Ascending aorta (tissue), 2 donors: Measurements from ENCODE around the gene UBE4B. TPM values are rescaled to one million over a fixed set of nuclear protein-coding genes. Genes with fewer than 3 reads are reported as not detected.
"Not testable (repeated sequence)": the region's sequence is repeated elsewhere in the genome, so short reads cannot be mapped to it uniquely, and the experiment has no call there.

Experiments
- DNase-seq, 2 donors: peaks; one replicate each; pipeline ENCODE4 v3.0.0-alpha.2; 2019; ENCODE audit warnings: low spot score in 2 of 2
- H3K27ac ChIP-seq, 2 donors: fragments of 200-600 bp; sonication (generic); one replicate each; pipeline ENCODE4 v1.5.1; 2016 to 2017; ENCODE audit warnings: mild to moderate bottlenecking in 1 of 2
- H3K27me3 ChIP-seq: fragments of 200-600 bp; sonication (generic); one replicate; pipeline ENCODE4 v1.5.1; 2017
- H3K36me3 ChIP-seq, 2 donors: fragments of 200-600 bp; sonication (generic); one replicate each; pipeline ENCODE4 v1.5.1; 2016
- H3K4me1 ChIP-seq, 2 donors: fragments of 200-600 bp; sonication (generic); one replicate each; pipeline ENCODE4 v1.5.1; 2016 to 2017; ENCODE audit warnings: mild to moderate bottlenecking in 1 of 2
- H3K4me3 ChIP-seq, 2 donors: fragments of 200-600 bp; sonication (generic); one replicate each; pipeline ENCODE4 v1.5.1; 2016 to 2017; ENCODE audit warnings: mild to moderate bottlenecking in 1 of 2
- H3K9me3 ChIP-seq, 2 donors: fragments of 200-600 bp; sonication (generic); one replicate each; pipeline ENCODE4 v1.5.1; 2016
- intact Hi-C: fragments of 100-400 bp; cut with DNase I; formaldehyde crosslinking; loops from one replicate; pipeline ENCODE4 v1.15.1; 2023
- total RNA-seq: library from RNA; depleted of rRNA; stranded (reverse); fragments of >200 nt; gene quantifications from one replicate; pipeline ENCODE4 v1.1.0, GENCODE V29; 2016
- TF ChIP-seq, protein P1 (sequence below), 3 experiments: fragments of 200-600 bp in 2 of 3; fragments of 450-650 bp in 1 of 3; sonication (generic) in 2 of 3; IDR thresholded peaks; one replicate each; pipeline ENCODE4 v1.5.1; 2016 to 2019; ENCODE audit warnings: antibody characterized with exemption in 3 of 3, mild to moderate bottlenecking in 1 of 3, moderate library complexity in 1 of 3

The UBE4B gene
- total RNA-seq, 1 donor from 2014 or later = 35.2 TPM

GRCh38 chr1:10196976-10197375 lies 164.2 kb downstream of the UBE4B start:
- Histone ChIP-seq H3K4me1 (no peaks in the 10 kb centered on the region), H3K4me3 (no peak overlapping the region), H3K27ac (peak overlapping the region in 1 of 2 donors; percentile 10), H3K36me3 (no peaks in the 10 kb centered on the region), H3K27me3 (no peaks in the 10 kb centered on the region), H3K9me3 (no peaks in the 10 kb centered on the region)
- intact Hi-C loops = no loop called here
- DNase-seq = no peak
- TF ChIP-seq, protein P1, sequence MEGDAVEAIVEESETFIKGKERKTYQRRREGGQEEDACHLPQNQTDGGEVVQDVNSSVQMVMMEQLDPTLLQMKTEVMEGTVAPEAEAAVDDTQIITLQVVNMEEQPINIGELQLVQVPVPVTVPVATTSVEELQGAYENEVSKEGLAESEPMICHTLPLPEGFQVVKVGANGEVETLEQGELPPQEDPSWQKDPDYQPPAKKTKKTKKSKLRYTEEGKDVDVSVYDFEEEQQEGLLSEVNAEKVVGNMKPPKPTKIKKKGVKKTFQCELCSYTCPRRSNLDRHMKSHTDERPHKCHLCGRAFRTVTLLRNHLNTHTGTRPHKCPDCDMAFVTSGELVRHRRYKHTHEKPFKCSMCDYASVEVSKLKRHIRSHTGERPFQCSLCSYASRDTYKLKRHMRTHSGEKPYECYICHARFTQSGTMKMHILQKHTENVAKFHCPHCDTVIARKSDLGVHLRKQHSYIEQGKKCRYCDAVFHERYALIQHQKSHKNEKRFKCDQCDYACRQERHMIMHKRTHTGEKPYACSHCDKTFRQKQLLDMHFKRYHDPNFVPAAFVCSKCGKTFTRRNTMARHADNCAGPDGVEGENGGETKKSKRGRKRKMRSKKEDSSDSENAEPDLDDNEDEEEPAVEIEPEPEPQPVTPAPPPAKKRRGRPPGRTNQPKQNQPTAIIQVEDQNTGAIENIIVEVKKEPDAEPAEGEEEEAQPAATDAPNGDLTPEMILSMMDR (IDR thresholded peaks at IDR 0.05) = no peak

DNA sequence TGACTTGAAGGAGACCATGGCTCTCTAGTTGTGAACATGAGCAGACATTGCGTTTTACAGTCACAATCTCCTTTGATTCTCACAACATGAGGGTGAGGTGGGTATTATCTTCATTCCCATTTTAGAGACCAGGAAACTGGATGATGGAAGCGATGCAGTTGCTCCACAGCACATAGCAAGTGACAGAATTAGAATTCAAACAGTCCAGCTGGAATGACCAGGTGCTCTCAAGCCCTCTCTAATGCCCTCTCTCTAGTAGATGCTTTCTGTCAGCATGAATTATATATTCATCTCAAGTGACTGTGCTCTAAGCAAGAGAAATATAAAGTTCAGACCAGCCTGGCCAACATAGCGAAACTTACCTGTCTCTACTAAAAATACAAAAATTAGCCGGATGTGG lies 167.9 kb downstream of the UBE4B start:
- H3K9me3 ChIP-seq = no peaks in the 10 kb centered on the region
- H3K27ac ChIP-seq = no peak overlapping the region
- DNase-seq = no peak
- intact Hi-C loops = no loop called here
- no peaks in the 10 kb centered on the region for H3K27me3 ChIP-seq
- TF ChIP-seq, protein P1 (IDR thresholded peaks at IDR 0.05) = no peak
- H3K36me3 ChIP-seq = no peaks in the 10 kb centered on the region
- H3K4me3 ChIP-seq = no peak overlapping the region
- no peaks in the 10 kb centered on the region for H3K4me1 ChIP-seq

DNA sequence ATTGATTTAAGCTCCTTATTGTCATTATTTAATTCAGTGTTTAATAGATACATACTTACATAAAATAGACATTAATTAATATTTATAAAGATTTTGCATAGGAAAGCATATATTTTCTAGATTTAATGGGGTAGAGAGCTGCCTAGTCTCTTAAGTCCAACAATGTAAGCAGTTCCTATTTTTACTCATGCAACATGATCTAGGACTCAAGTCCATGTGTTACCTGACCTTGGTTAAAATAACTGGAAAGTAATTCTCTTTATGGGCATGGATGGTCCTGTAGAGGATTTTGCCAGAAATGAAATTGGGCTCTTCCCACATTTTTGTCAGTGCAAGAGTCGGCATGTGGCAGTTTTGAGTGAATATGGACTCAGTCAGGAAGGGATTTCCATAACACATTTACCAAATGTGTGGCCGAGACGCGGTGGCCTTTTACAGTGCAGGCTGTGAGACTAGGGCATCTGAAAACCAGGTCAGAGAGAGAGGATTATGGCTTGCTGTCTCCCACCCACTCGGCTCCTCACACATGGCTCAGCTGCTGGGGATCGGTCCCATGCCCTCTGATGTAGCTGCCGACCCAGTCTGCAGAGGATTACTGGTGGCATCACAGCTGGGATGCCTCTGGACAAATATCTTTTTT lies 171.4 kb downstream of the UBE4B start:
- no peaks in the 10 kb centered on the region for H3K27me3 ChIP-seq
- H3K27ac ChIP-seq = no peak overlapping the region
- no peaks in the 10 kb centered on the region for H3K4me1 ChIP-seq
- TF ChIP-seq, protein P1 (IDR thresholded peaks at IDR 0.05) = no peak
- intact Hi-C loops = no loop called here
- H3K36me3 ChIP-seq = no peaks in the 10 kb centered on the region
- no peak overlapping the region for H3K4me3 ChIP-seq
- DNase-seq = peak in 1 of 2 donors; percentile 48
- no peaks in the 10 kb centered on the region for H3K9me3 ChIP-seq

DNA sequence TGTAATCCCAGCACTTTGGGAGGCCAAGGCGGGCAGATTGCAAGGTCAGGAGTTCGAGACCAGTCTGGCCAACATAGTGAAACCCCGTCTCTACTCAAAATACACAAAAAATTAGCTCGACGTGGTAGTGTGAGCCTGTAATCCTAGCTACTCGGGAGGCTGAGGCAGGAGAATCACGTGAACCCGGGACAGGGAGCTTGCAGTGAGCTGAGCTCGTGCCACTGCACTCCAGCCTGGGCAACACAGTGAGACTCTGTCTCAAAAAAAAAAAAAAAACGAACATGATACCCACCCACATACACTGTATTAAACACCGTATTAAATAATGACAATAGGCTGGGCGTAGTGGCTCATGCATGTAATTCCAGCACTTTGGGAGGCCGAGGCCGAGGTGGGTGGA lies 172.4 kb downstream of the UBE4B start:
- H3K36me3 ChIP-seq, H3K4me1 ChIP-seq, intact Hi-C loops, H3K9me3 ChIP-seq, H3K27me3 ChIP-seq, H3K4me3 ChIP-seq, H3K27ac ChIP-seq: not testable (repeated sequence)
- DNase-seq = peak in 1 of 2 donors; percentile 13

DNA sequence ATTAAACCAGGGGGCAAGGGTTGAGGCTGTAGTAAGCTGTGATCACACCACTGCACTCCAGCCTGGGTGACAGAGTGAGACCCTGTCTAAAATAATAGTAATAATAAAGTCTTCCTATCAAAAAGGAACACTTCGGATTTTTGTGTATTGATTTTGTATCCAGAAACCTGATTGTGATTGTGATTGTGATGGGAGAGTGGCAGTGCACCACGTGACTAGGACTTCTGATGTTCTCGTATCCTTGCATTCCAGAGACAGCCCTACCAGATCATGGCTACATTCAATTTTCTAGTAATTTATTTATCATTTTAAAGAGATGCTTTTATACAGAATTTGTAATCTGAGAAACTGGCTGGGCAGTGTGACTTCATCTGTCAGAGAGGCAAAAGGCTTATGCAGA lies 175.1 kb downstream of the UBE4B start:
- Histone ChIP-seq H3K27ac (no peak overlapping the region), H3K4me3 (no peak overlapping the region), H3K4me1 (peaks cover 0 to 11% of the 10 kb centered on the region in 2 donors), H3K9me3 (no peaks in the 10 kb centered on the region), H3K27me3 (no peaks in the 10 kb centered on the region), H3K36me3 (no peaks in the 10 kb centered on the region)
- intact Hi-C loops = no loop called here
- DNase-seq = no peak
- TF ChIP-seq, protein P1 (IDR thresholded peaks at IDR 0.05) = no peak

DNA sequence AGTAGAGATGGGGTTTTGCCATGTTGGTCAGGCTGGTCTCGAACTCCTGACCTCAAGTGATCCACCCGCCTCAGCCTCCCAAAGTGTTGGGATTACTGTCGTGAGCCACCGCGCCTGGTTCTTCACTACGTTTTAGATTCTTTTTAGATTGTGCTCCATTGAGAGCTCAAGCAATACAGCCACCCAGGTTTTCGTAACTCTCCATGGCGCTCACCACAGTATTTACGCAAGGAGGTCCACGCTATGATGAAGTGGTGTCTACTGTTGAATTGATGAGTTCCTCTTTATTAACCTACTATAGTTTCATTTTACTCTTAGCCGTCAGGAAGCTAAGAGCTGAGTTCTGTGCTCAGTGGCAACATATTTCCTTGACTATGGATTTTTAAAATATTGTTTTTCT lies 175.8 kb downstream of the UBE4B start:
- H3K27ac ChIP-seq = no peak overlapping the region
- peak in 1 of 2 donors; percentile 64 for DNase-seq
- no peak overlapping the region for H3K4me3 ChIP-seq
- H3K36me3 ChIP-seq = no peaks in the 10 kb centered on the region
- TF ChIP-seq, protein P1 (IDR thresholded peaks at IDR 0.05) = no peak
- no peaks in the 10 kb centered on the region for H3K27me3 ChIP-seq
- no peaks in the 10 kb centered on the region for H3K9me3 ChIP-seq
- intact Hi-C loops = no loop called here
- H3K4me1 ChIP-seq = peaks cover 0 to 17% of the 10 kb centered on the region in 2 donors
